ENCODE measurements around the gene RAB31. TPM values are rescaled to one million over a fixed set of nuclear protein-coding genes. Genes with fewer than 3 reads are reported as not detected.
"Not testable (repeated sequence)": the region's sequence is repeated elsewhere in the genome, so short reads cannot be mapped to it uniquely, and the experiment has no call there.

The RAB31 gene
- total RNA-seq, 1 experiment from 2014 or later, result 12.9 TPM

GRCh38 chr18:9764011-9764481 is 55.9 kb downstream of the RAB31 start:
- in situ Hi-C loops (cut with HindIII; ENCODE audit: low pct_unique_long_range_greater_than_20kb, low sequenced_read_pairs), result no loop called here
- DNase-seq (ENCODE audit: low read depth, low spot score), result no peak

- DNase-seq (ENCODE audit: low read depth, low spot score), result no peak
- in situ Hi-C loops (cut with HindIII; ENCODE audit: low pct_unique_long_range_greater_than_20kb, low sequenced_read_pairs), result no loop called here
These were observed 57.4 kb downstream of the RAB31 start for GRCh38 chr18:9765501-9765900.

- in situ Hi-C loops (cut with HindIII; ENCODE audit: low pct_unique_long_range_greater_than_20kb, low sequenced_read_pairs), result no loop called here
- no peak for DNase-seq (ENCODE audit: low read depth, low spot score)
These were observed 58.0 kb downstream of the RAB31 start for GRCh38 chr18:9766076-9766481.

- in situ Hi-C loops (cut with HindIII; ENCODE audit: low pct_unique_long_range_greater_than_20kb, low sequenced_read_pairs), result no loop called here
- no peak for DNase-seq (ENCODE audit: low read depth, low spot score)
These were observed 58.6 kb downstream of the RAB31 start for GRCh38 chr18:9766740-9767139.

- in situ Hi-C loops (cut with HindIII; ENCODE audit: low pct_unique_long_range_greater_than_20kb, low sequenced_read_pairs), result not testable (repeated sequence)
These were observed 60.1 kb downstream of the RAB31 start for GRCh38 chr18:9768071-9768691.

GRCh38 chr18:9770111-9770510 is 62.0 kb downstream of the RAB31 start:
- in situ Hi-C loops (cut with HindIII; ENCODE audit: low pct_unique_long_range_greater_than_20kb, low sequenced_read_pairs), result not testable (repeated sequence)

More at GRCh38 chr18:9768071-9768691, 60.1 kb downstream of the RAB31 start:
- DNase-seq (ENCODE audit: low read depth, low spot score), result not testable (repeated sequence)

GRCh38 chr18:9771261-9771976 is 63.3 kb downstream of the RAB31 start:
- DNase-seq (ENCODE audit: low read depth, low spot score), result peak; percentile 71
- in situ Hi-C loops (cut with HindIII; ENCODE audit: low pct_unique_long_range_greater_than_20kb, low sequenced_read_pairs), result no loop called here

More at GRCh38 chr18:9770111-9770510, 62.0 kb downstream of the RAB31 start:
- not testable (repeated sequence) for DNase-seq (ENCODE audit: low read depth, low spot score)

- in situ Hi-C loops (cut with HindIII; ENCODE audit: low pct_unique_long_range_greater_than_20kb, low sequenced_read_pairs), result no loop called here
- DNase-seq (ENCODE audit: low read depth, low spot score), result no peak
These were observed 64.0 kb downstream of the RAB31 start for GRCh38 chr18:9771977-9772660.

GRCh38 chr18:9772847-9773677 is 65.0 kb downstream of the RAB31 start:
- DNase-seq (ENCODE audit: low read depth, low spot score), result no peak
- in situ Hi-C loops (cut with HindIII; ENCODE audit: low pct_unique_long_range_greater_than_20kb, low sequenced_read_pairs), result no loop called here

- in situ Hi-C loops (cut with HindIII; ENCODE audit: low pct_unique_long_range_greater_than_20kb, low sequenced_read_pairs), result no loop called here
- no peak for DNase-seq (ENCODE audit: low read depth, low spot score)
These were observed 66.0 kb downstream of the RAB31 start for GRCh38 chr18:9774150-9774549.

GRCh38 chr18:9775178-9775577 is 67.1 kb downstream of the RAB31 start:
- DNase-seq (ENCODE audit: low read depth, low spot score), result no peak
- in situ Hi-C loops (cut with HindIII; ENCODE audit: low pct_unique_long_range_greater_than_20kb, low sequenced_read_pairs), result no loop called here

GRCh38 chr18:9779630-9780029 is 71.5 kb downstream of the RAB31 start:
- in situ Hi-C loops (cut with HindIII; ENCODE audit: low pct_unique_long_range_greater_than_20kb, low sequenced_read_pairs), result no loop called here
- no peak for DNase-seq (ENCODE audit: low read depth, low spot score)

- in situ Hi-C loops (cut with HindIII; ENCODE audit: low pct_unique_long_range_greater_than_20kb, low sequenced_read_pairs), result no loop called here
These were observed 74.2 kb downstream of the RAB31 start for GRCh38 chr18:9782073-9782857.

GRCh38 chr18:9786631-9787030 is 78.5 kb downstream of the RAB31 start:
- in situ Hi-C loops (cut with HindIII; ENCODE audit: low pct_unique_long_range_greater_than_20kb, low sequenced_read_pairs), result no loop called here

More at GRCh38 chr18:9782073-9782857, 74.2 kb downstream of the RAB31 start:
- peak; percentile 16 for DNase-seq (ENCODE audit: low read depth, low spot score)

GRCh38 chr18:9787036-9787435 is 78.9 kb downstream of the RAB31 start:
- in situ Hi-C loops (cut with HindIII; ENCODE audit: low pct_unique_long_range_greater_than_20kb, low sequenced_read_pairs), result no loop called here
- no peak for DNase-seq (ENCODE audit: low read depth, low spot score)

More at GRCh38 chr18:9786631-9787030, 78.5 kb downstream of the RAB31 start:
- no peak for DNase-seq (ENCODE audit: low read depth, low spot score)

- DNase-seq (ENCODE audit: low read depth, low spot score), result peak; percentile 28
- in situ Hi-C loops (cut with HindIII; ENCODE audit: low pct_unique_long_range_greater_than_20kb, low sequenced_read_pairs), result no loop called here
These were observed 79.6 kb downstream of the RAB31 start for GRCh38 chr18:9787712-9788111.

- in situ Hi-C loops (cut with HindIII; ENCODE audit: low pct_unique_long_range_greater_than_20kb, low sequenced_read_pairs), result no loop called here
- DNase-seq (ENCODE audit: low read depth, low spot score), result no peak
These were observed 80.0 kb downstream of the RAB31 start for GRCh38 chr18:9788140-9788539.

Measured in SK-MEL-5 (cell line).